ENCODE results near the gene S100A14.
"Not testable (repeated sequence)": the region's sequence is repeated elsewhere in the genome, so short reads cannot be mapped to it uniquely, and the experiment has no call there.

Gene S100A14

GRCh38 chr1:153614189-153614900 lies 1.8 kb downstream of the S100A14 start:
- DNase-seq = no peak

GRCh38 chr1:153613406-153613805 lies 2.7 kb downstream of the S100A14 start:
- no peak for DNase-seq

DNA sequence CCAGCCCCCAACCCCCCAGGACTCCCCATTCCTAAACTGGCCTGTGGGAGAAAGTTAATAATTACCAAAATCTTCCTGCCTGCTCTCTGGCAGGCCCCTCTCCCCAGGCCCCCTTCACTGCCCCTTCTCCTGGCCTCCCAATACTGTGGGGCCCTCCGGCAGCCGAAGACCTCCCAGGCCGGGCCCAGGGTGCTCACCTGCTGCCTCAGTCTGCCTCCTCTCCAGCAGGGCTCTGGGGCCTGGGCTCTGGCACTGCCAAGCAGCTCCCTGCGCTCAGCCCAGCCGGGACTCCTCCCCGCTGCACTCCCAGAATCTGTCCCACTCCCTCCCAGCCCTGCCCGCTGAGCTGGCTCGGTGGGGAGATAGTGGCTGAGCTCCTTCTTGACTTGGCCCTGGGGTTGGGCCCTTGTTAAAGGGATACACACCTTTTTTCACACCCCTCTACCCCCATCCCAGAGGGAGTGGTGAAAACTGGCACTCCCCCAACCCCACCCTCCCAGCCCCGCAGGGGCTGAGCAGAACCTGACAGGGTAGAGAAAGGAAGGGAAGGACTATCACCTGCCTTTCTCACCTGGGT lies 3.3 kb downstream of the S100A14 start, which contains the start of gene S100A16:
Gene S100A16, minus strand, starts transcription at position 383 of the 577 bp plus-strand sequence. CDS start 4,986 bp downstream, outside the sequence.
- DNase-seq = no peak

DNA sequence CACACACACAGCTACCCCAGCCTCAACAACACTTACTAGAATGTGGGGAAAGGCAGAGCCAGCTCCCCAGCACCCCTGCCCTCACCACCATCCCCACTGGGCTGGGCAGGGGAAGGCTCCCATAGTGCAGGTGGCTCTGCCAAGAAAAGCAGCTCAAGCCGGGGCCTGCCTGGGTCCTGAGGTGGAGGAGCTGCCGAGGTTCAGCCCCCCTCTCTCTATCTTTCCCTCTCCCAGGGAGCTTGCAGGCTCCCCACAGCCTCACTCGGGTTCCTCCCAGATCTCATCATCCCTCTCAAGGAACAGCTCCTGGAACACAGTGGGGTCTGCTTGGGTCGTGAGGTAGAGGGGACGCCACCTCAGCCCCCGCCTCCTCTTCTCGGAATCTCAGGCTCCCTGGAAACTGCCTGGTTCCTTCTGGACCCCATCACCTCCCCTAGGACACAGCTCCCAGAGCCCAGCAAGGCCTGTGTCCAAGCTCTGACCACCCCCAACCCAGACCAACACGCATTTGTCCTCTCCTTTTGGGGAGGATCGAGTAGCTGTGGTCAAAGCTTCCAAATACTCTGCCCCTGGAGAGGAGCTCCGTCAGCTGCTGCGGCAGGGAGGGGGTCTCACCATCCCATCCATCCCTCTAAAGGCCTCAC lies 3.9 kb downstream of the S100A14 start:
- no peak for DNase-seq

- DNase-seq = no peak
Observed at GRCh38 chr1:153611356-153611755, 4.8 kb downstream of the S100A14 start.

DNA sequence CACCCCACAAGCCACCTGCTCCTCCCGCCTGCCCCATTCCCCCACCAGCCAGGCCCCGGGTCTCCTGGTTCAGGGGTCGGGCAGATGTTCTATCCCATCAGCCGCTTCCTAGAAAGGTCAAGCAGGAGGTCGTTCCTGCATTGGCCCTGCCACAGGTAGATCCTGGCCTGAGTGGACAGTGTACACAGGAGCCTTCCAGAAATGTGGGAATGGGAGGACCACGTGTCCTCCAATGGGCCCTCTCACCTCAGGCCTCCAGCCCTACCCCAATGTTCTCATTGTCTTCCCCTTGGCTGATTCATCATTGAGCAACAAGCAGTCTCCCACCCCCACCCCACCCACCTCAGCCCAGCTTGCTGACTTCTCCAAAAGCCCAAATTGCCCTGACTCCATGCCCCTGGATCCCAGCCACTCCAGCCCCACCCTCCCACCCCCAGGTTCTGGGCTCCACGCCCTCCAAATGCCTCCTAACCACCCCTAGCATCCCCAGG lies 5.3 kb downstream of the S100A14 start:
- DNase-seq = no peak

GRCh38 chr1:153610334-153610733 lies 5.8 kb downstream of the S100A14 start:
- DNase-seq = no peak

- no peak for DNase-seq
Observed at GRCh38 chr1:153609585-153609907, 6.6 kb downstream of the S100A14 start.

DNA sequence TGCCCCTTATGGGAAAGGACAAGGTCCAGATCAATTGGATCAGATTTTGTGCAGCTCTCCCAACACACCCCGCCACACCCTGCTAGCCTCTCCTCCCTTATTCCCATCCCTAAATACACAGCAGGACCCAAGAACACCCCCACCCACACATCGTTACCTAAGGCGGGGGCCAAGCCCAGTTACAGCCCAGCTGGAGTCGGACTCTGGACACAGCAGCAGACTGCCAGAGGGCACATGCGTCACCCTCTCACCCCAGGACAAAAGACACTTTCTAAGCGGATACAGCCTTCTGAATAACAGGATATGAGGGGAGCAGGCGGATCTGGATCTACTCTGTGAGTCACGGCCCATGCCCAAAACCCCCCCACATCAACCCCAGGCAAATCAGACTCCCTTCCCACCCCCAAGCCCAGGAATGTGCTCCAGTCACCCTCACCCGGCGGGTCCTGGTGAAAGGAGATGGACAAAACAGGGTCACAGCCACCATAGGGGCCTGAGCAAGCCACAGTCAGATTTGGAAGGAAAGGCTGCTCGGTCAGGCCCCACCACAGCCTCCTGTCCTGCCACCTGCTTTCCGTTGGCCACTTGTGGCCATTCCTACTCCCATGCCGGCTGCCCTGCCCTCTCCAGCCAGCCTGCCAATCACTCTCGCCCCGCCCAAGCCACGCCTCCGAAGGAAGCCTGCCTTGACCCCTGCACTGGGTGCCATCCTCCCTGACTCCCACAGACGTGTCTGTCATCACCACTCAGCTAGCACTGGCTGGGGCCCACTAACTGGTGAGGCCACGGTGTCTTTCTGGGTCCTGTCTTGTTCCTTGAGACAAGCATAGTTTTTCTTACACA lies 7.2 kb downstream of the S100A14 start:
- no peak for DNase-seq

- DNase-seq = no peak
Observed at GRCh38 chr1:153608089-153608682, 7.9 kb downstream of the S100A14 start.

- no peak for DNase-seq
Observed at GRCh38 chr1:153607381-153607780, 8.7 kb downstream of the S100A14 start.

- no peak for DNase-seq
Observed at GRCh38 chr1:153606194-153606593, 9.9 kb downstream of the S100A14 start.

DNA sequence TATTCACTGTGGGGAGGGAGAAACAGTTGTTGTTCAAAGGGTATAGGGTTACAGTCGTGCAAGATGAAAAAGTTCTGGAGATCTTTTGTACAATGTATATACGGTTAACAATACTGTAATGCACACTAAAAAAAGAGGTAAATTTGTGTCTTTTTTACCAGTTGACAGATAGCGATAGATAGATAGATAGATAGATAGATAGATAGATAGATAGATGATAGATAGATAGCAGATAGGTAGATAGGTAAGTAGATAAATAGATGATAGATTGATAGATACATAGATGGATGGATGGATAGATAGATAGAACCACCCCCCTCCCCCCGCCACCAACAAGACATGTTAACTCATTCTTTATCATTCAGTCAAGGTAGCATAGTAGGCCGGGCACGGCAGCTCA lies 13.4 kb downstream of the S100A14 start:
- no peak for DNase-seq

GRCh38 chr1:153599847-153600246 lies 16.3 kb downstream of the S100A14 start:
- no peak for DNase-seq

- peak; percentile 37 for DNase-seq
Observed at GRCh38 chr1:153598309-153599172, 17.6 kb downstream of the S100A14 start.

- peak; percentile 44 for DNase-seq
Observed at GRCh38 chr1:153597206-153597605, 18.9 kb downstream of the S100A14 start.

- DNase-seq = no peak
Observed at GRCh38 chr1:153592748-153593147, 23.4 kb downstream of the S100A14 start.

DNA sequence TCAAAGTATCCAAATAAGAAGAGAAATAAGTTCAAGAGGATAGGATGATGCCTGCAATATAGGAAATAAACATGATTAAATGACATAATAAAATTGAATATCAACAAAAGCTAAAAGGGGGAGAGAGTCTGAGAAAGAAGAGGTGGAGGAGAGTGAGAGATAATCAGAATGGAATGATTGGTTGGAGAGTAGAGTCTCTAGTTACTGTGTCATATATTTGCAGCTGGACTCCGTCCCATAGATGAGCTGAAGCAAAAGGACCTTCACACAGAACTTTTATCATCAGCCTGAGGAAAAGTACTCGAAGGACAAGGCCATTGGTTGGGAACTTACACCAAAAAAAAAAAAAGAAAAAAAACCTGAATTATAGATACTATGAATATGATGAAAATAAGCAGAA lies 27.6 kb downstream of the S100A14 start:
- DNase-seq = no peak

- not testable (repeated sequence) for DNase-seq
Observed at GRCh38 chr1:153588033-153588432, 28.1 kb downstream of the S100A14 start.

DNA sequence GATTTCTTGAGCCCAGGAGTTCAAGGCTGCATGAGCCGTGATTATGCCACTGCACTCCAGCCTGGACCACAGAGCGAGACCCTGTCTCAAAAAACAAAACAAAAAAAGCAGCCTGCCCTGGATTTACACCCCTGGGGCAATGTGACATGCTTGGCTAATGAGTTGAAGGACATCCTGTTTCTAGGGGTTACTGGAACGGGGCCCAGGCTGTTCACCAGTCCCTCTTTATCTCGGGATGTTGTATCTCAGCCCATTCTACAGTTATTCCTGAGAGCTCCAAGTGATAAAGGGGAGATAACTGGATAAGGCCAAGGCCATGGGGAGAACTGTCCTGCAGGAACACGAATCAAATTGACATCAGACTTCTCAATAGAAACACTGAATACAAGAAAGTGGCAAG lies 28.8 kb downstream of the S100A14 start:
- DNase-seq = no peak

DNA sequence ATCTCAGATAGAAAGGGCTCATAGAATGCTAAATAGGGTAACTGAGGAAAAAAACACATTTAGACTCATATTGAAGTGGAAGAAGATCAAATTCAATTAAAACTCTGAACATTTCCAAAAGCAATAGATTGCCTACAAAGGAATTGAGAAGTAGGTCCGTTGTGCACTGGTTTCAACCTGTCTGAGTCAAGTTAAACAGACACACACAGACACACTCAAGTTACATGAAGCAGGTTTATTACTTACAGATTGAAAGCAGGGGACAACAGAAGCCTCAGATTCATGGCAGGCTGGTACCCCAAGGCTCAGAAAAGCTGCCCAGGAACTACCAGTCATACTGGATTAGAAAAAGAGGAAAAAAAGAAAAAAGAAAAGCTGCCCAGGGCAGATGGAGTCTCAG lies 29.8 kb downstream of the S100A14 start:
- no peak for DNase-seq

DNA sequence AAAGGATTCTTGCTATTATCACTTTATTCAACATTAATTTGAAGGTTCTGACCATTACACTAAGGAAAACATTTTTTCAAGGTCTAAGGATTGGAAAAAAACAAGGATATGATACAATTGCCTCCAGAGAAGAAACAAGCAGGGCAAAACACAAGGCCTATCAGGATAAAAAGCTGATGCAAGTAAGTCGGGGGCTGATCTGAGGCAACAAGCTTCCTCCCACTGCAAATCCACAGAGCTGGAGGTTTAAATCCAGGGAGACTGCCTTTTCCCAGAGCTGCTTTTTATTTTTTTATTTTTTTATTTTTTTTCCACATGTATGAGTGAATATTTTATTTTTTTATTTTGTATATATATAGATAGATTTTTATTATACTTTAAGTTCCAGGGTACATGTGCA lies 31.1 kb downstream of the S100A14 start:
- no peak for DNase-seq

All from activated CD4-positive, alpha-beta T cell treated with anti-CD3 and anti-CD28 coated beads, Interleukin-10, Interleukin-2, amounts not matched to agents 100 ng/mL and 50 ng/mL, durations not matched to agents 16 hours and 8 hours (primary cell).